ENCODE results near the gene ZCCHC7.

- TF ChIP-seq CTCF (IDR thresholded peaks at IDR 0.05; ENCODE audit: low read depth, low read length, poor library complexity, severe bottlenecking) (no peak), EZH2phosphoT487 (IDR thresholded peaks at IDR 0.05; ENCODE audit: borderline replicate concordance, low read length) (no peak)
Observed at GRCh38 chr9:37338218-37338617, 217.8 kb downstream of the ZCCHC7 start.
